ENCODE data around the gene ADGRG6. TPM values are rescaled to one million over a fixed set of nuclear protein-coding genes. Genes with fewer than 3 reads are reported as not detected.

Gene ADGRG6
- total and polyA plus RNA-seq, 4 donors: 5.9 to 42.2 (median 19.2) TPM

DNA sequence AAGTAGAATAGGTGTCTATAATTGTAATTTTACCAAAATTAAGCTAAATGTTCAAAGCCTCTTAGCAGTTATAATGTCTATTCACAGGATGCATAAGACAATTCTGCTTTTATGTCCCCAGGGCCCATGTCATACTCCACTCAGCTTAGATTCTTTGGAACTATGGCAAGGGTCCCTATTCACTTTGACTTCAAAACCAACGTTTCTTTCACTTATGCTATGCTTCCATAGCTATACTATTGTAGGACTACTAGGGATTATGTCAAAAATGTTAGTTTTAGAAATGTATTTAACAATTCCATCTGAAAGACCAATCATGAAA lies 15.8 kb upstream of the ADGRG6 start:
- Histone ChIP-seq H3K36me3 (ENCODE audit: control insufficient read depth, insufficient read depth, low read length) (no peaks in the 10 kb centered on the region), H3K4me1 (ENCODE audit: control insufficient read depth, insufficient read depth, low read length) (no peaks in the 10 kb centered on the region), H3K27ac (ENCODE audit: low read depth, low read length) (no peak overlapping the region), H3K4me3 (ENCODE audit: low read depth, low read length) (no peak overlapping the region), H3K27me3 (ENCODE audit: control insufficient read depth, insufficient read depth, low read length) (no peaks in the 10 kb centered on the region), H3K9me3 (ENCODE audit: control insufficient read depth, insufficient read depth, low read length) (no peaks in the 10 kb centered on the region)
- DNase-seq (ENCODE audit: low read depth in 4 of 6, low spot score in 6 of 6): no peak
- no CpG with 5 or more reads among the region's 1 CpG for WGBS (ENCODE audit: insufficient coverage)

DNA sequence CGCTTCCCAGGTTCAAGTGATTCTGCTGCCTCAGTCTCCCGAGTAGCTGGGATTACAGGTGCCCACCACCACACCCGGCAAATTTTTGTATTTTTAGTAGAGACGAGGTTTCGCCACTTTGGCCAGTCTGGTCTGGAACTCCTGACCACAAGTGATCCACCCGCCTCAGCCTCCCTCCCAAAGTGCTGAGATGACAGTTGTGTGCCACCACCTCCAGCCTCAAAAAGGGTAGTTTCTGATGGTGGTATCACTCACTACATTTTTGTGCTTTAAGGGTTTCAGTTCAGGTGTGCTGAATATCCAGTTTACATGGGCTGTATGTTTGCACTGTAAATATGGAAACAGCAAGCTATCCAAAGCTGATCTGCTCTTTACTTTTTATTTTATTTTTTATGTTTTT lies 12.1 kb upstream of the ADGRG6 start:
- H3K4me3 ChIP-seq (ENCODE audit: low read depth, low read length): no peak overlapping the region
- no peak overlapping the region for H3K27ac ChIP-seq (ENCODE audit: low read depth, low read length)
- H3K9me3 ChIP-seq (ENCODE audit: control insufficient read depth, insufficient read depth, low read length): no peaks in the 10 kb centered on the region
- no peaks in the 10 kb centered on the region for H3K27me3 ChIP-seq (ENCODE audit: control insufficient read depth, insufficient read depth, low read length)
- H3K4me1 ChIP-seq (ENCODE audit: control insufficient read depth, insufficient read depth, low read length): no peaks in the 10 kb centered on the region
- 91% methylated on average over 1 of the region's 6 CpGs for WGBS (ENCODE audit: insufficient coverage)
- DNase-seq (ENCODE audit: low read depth in 4 of 6, low spot score in 6 of 6): no peak
- H3K36me3 ChIP-seq (ENCODE audit: control insufficient read depth, insufficient read depth, low read length): no peaks in the 10 kb centered on the region

DNA sequence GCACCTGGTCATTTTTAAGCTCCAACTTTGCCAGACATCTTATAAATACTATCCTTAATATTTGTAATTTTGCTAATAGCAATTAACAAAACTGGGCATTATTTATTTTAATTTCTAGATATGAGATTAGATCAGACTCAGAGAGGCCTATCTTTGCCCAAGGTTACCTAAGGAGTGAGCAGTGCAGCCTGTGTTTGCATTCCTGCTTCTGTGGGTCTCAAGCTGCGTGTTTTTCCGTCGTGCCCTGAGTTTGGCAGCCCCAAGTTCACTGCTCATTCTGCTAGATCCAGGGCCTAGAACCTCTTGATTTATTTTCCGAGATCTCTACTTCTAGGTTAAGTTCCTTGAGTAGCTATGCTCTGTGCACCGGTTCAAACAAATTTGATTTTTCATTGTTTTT lies 11.0 kb upstream of the ADGRG6 start:
- WGBS (ENCODE audit: insufficient coverage): 86% methylated on average over 5 of the region's 5 CpGs
- H3K4me3 ChIP-seq (ENCODE audit: low read depth, low read length): no peak overlapping the region
- no peaks in the 10 kb centered on the region for H3K36me3 ChIP-seq (ENCODE audit: control insufficient read depth, insufficient read depth, low read length)
- H3K4me1 ChIP-seq (ENCODE audit: control insufficient read depth, insufficient read depth, low read length): no peaks in the 10 kb centered on the region
- H3K27me3 ChIP-seq (ENCODE audit: control insufficient read depth, insufficient read depth, low read length): no peaks in the 10 kb centered on the region
- no peak for DNase-seq (ENCODE audit: low read depth in 4 of 6, low spot score in 6 of 6)
- no peak overlapping the region for H3K27ac ChIP-seq (ENCODE audit: low read depth, low read length)
- no peaks in the 10 kb centered on the region for H3K9me3 ChIP-seq (ENCODE audit: control insufficient read depth, insufficient read depth, low read length)

DNA sequence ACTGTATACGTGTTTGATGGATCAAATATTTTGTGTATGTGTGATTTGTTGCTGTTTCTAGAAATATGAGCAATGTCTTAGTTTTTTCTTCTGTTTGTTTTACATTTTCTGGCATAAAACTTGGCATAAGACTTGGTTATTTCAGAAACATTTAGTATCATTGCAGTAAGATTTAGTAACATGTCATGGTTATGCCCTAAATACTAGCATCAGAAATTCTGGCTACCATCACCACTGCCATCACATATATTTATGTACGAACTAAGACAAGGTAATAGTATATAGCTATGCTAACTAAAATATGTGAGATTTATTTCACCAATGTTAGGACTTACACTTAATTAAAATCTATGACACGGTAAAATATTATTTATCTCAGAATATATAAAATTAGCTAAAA lies 10.3 kb upstream of the ADGRG6 start:
- no peak for DNase-seq (ENCODE audit: low read depth in 4 of 6, low spot score in 6 of 6)
- 100% methylated on average over 1 of the region's 3 CpGs for WGBS (ENCODE audit: insufficient coverage)

DNA sequence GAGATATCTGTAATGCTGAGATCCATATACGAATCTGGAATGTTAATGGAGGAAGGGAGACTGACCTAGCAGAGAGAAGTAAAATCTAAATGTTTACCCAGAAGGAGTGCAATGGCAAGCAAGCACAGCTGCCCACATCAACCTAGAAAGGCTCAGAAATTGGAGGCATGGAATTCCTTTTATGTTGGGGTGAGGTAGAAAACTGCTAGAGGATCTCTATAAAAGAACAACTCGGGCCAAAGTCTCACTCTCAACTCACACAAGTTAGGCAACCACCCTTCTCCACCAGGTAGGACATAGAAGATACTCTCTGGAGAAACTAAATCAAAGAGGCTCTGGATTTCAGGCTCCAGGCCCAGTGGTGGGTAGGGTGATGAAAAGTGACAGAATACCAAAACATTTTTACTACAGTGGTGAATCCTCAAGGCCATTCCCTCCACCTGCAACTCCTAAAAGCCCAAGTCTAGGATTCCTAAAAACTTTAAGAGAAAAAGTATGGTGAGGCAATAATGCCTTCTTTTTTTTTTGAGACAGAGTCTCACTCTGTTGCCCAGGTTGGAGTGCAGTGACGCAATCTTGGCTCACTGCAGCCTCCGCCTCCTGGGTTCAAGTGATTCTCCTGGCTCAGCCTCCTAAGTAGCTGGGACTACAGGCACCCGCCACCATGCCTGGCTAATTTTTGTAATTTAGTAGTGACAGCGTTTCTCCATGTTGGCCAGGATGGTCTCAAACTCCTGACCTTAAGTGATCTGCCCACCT lies 9.5 kb upstream of the ADGRG6 start:
- Histone ChIP-seq H3K27me3 (ENCODE audit: control insufficient read depth, insufficient read depth, low read length) (no peaks in the 10 kb centered on the region), H3K9me3 (ENCODE audit: control insufficient read depth, insufficient read depth, low read length) (no peaks in the 10 kb centered on the region), H3K36me3 (ENCODE audit: control insufficient read depth, insufficient read depth, low read length) (no peaks in the 10 kb centered on the region), H3K27ac (ENCODE audit: low read depth, low read length) (no peak overlapping the region), H3K4me1 (ENCODE audit: control insufficient read depth, insufficient read depth, low read length) (no peaks in the 10 kb centered on the region), H3K4me3 (ENCODE audit: low read depth, low read length) (no peak overlapping the region)
- no peak for DNase-seq (ENCODE audit: low read depth in 4 of 6, low spot score in 6 of 6)
- 80% methylated on average over 2 of the region's 6 CpGs for WGBS (ENCODE audit: insufficient coverage)

More for the DNA sequence above, 10.3 kb upstream of the ADGRG6 start:
- no peaks in the 10 kb centered on the region for H3K36me3 ChIP-seq (ENCODE audit: control insufficient read depth, insufficient read depth, low read length)
- H3K27ac ChIP-seq (ENCODE audit: low read depth, low read length): no peak overlapping the region
- H3K27me3 ChIP-seq (ENCODE audit: control insufficient read depth, insufficient read depth, low read length): no peaks in the 10 kb centered on the region
- no peak overlapping the region for H3K4me3 ChIP-seq (ENCODE audit: low read depth, low read length)
- H3K4me1 ChIP-seq (ENCODE audit: control insufficient read depth, insufficient read depth, low read length): no peaks in the 10 kb centered on the region
- no peaks in the 10 kb centered on the region for H3K9me3 ChIP-seq (ENCODE audit: control insufficient read depth, insufficient read depth, low read length)

DNA sequence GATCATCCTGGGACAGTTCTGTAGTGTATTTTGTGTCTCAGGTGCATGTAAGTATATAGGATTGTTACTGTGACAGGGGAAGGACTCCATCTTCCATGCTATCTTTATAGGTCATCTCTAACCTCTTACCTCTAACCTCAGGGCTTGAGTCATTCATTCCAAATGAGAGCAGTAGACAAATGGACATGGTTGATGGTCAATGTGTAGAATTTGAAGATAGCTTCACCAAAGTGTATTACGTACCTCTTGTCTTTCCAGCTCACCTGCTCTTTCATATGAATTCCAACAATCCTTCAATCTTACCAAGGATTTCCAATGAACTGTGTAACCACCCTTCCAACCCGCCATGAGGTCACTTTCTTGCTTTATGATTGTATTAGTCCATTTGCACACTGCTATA lies 8.7 kb upstream of the ADGRG6 start:
- no peak for DNase-seq (ENCODE audit: low read depth in 4 of 6, low spot score in 6 of 6)
- no peaks in the 10 kb centered on the region for H3K36me3 ChIP-seq (ENCODE audit: control insufficient read depth, insufficient read depth, low read length)
- H3K4me3 ChIP-seq (ENCODE audit: low read depth, low read length): no peak overlapping the region
- no peaks in the 10 kb centered on the region for H3K9me3 ChIP-seq (ENCODE audit: control insufficient read depth, insufficient read depth, low read length)
- no peak overlapping the region for H3K27ac ChIP-seq (ENCODE audit: low read depth, low read length)
- H3K27me3 ChIP-seq (ENCODE audit: control insufficient read depth, insufficient read depth, low read length): no peaks in the 10 kb centered on the region
- WGBS (ENCODE audit: insufficient coverage): no CpG with 5 or more reads among the region's 2 CpGs
- no peaks in the 10 kb centered on the region for H3K4me1 ChIP-seq (ENCODE audit: control insufficient read depth, insufficient read depth, low read length)

DNA sequence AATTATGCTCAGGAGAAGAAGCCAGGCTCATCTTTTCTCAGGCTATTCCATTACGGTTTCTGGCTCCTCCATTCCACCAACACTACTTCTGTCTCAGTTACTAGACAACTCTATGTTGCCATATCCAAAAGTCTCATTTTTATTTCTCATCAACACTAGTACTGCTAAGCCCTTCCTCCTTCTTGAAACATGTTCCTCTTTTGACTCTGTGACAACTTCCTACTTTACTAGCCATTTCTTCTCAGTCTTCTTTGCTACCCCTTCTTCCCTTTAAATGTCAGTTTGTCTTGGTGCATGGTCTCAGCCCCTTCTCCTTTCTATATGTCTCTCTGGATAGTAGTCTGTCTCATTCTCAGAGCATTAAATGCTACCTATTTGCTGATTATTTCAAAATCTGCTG lies 7.1 kb upstream of the ADGRG6 start:
- Histone ChIP-seq H3K27ac (ENCODE audit: low read depth, low read length) (no peak overlapping the region), H3K36me3 (ENCODE audit: control insufficient read depth, insufficient read depth, low read length) (no peaks in the 10 kb centered on the region), H3K27me3 (ENCODE audit: control insufficient read depth, insufficient read depth, low read length) (peaks cover under 1% of the 10 kb centered on the region), H3K4me3 (ENCODE audit: low read depth, low read length) (no peak overlapping the region), H3K4me1 (ENCODE audit: control insufficient read depth, insufficient read depth, low read length) (no peaks in the 10 kb centered on the region), H3K9me3 (ENCODE audit: control insufficient read depth, insufficient read depth, low read length) (no peaks in the 10 kb centered on the region)
- WGBS (ENCODE audit: insufficient coverage): 89% methylated on average over 1 of the region's 1 CpG
- no peak for DNase-seq (ENCODE audit: low read depth in 4 of 6, low spot score in 6 of 6)

DNA sequence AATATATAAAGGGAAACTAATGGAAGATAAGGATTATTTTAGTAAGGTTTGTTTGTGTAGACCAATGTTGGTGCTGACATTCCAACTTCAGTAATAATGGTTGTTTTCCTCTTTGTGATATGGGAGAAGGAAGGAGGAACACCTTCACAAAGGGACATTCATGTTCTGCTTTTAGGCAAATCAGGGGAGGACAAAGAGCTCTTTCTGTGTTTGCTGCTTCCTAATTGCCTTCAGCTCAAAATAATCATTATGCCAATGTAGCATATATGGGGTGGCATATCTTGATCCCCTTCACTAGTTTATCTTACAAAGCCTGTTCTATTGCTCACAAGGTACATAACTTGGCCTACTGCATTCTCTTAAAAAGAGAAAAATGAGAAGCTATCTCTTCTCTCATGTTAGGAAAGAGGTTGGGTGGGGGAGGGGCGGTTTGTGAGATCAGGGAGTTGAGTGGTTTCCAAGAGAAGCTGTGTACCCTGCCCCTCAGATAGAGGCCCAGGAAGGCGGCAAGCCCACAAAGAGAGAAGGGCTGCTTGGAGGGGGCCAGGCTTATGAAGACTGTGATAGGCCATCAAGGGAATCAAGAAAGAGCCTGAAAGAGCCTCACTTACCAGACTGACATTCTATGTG lies 4.7 kb upstream of the ADGRG6 start:
- H3K36me3 ChIP-seq (ENCODE audit: control insufficient read depth, insufficient read depth, low read length): no peaks in the 10 kb centered on the region
- peaks cover 11% of the 10 kb centered on the region for H3K4me1 ChIP-seq (ENCODE audit: control insufficient read depth, insufficient read depth, low read length)
- DNase-seq (ENCODE audit: low read depth in 4 of 6, low spot score in 6 of 6): no peak
- peaks cover 17% of the 10 kb centered on the region for H3K27me3 ChIP-seq (ENCODE audit: control insufficient read depth, insufficient read depth, low read length)
- H3K27ac ChIP-seq (ENCODE audit: low read depth, low read length): no peak overlapping the region
- H3K4me3 ChIP-seq (ENCODE audit: low read depth, low read length): no peak overlapping the region
- H3K9me3 ChIP-seq (ENCODE audit: control insufficient read depth, insufficient read depth, low read length): no peaks in the 10 kb centered on the region
- 94% methylated on average over 2 of the region's 2 CpGs for WGBS (ENCODE audit: insufficient coverage)

DNA sequence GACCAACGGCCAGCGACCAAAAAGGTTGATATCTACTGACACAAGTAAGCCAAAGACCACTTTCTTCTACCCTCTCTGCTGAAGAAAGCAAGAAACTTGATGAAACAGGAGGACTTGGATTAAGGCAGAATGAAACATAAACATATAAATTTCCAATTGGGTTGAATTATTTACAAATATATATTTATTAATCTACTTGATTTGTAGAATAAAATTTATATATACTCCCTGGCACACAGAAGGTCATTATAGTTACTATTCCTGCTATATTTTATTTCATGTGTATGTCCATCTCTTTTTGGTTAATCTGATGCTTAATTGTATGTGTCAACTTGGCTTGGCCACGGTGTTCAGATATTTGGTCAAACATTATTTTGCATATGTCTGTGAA lies 4.2 kb upstream of the ADGRG6 start:
- no CpG with 5 or more reads among the region's 3 CpGs for WGBS (ENCODE audit: insufficient coverage)

More for the DNA sequence above, 4.2 kb upstream of the ADGRG6 start:
- H3K9me3 ChIP-seq (ENCODE audit: control insufficient read depth, insufficient read depth, low read length): no peaks in the 10 kb centered on the region
- peaks cover 13% of the 10 kb centered on the region for H3K4me1 ChIP-seq (ENCODE audit: control insufficient read depth, insufficient read depth, low read length)
- H3K36me3 ChIP-seq (ENCODE audit: control insufficient read depth, insufficient read depth, low read length): no peaks in the 10 kb centered on the region
- no peak for DNase-seq (ENCODE audit: low read depth in 4 of 6, low spot score in 6 of 6)
- no peak overlapping the region for H3K4me3 ChIP-seq (ENCODE audit: low read depth, low read length)
- H3K27ac ChIP-seq (ENCODE audit: low read depth, low read length): no peak overlapping the region
- H3K27me3 ChIP-seq (ENCODE audit: control insufficient read depth, insufficient read depth, low read length): peaks cover 22% of the 10 kb centered on the region

Measured in spinal cord (tissue), 10 donors.